Esophagus muscularis mucosa (tissue), 4 donors: ENCODE data around the gene CNOT4. TPM values are rescaled to one million over a fixed set of nuclear protein-coding genes. Genes with fewer than 3 reads are reported as not detected.

ENCODE experiments used
- DNase-seq: peaks from one replicate; pipeline ENCODE4 v3.0.0-alpha.2; 2017; ENCODE audit errors: extremely low spot score
- H3K27ac ChIP-seq, 4 donors: fragments of 200-600 bp; sonication (generic); replicated peaks in 1 of 4; 1 replicate in 3 of 4; 2 replicates in 1 of 4; pipeline ENCODE4 v1.5.1; 2016 to 2019; ENCODE audit warnings: mild to moderate bottlenecking in 1 of 4
- H3K27me3 ChIP-seq, 4 donors: fragments of 200-600 bp; sonication (generic); one replicate each; pipeline versions ENCODE4 v1.5.1 to v1.6.0; 2016 to 2019
- H3K36me3 ChIP-seq, 4 donors: fragments of 200-600 bp; sonication (generic); one replicate each; pipeline ENCODE4 v1.5.1; 2016 to 2019
- H3K4me1 ChIP-seq, 4 donors: fragments of 200-600 bp; sonication (generic); one replicate each; pipeline ENCODE4 v1.5.1; 2016 to 2019
- H3K4me3 ChIP-seq, 4 donors: fragments of 200-600 bp; sonication (generic); 1 replicate in 2 of 4; 2 replicates in 2 of 4; pipeline ENCODE4 v1.5.1; 2016 to 2019; ENCODE audit warnings: mild to moderate bottlenecking in 4 of 4, moderate library complexity in 1 of 4
- H3K9me3 ChIP-seq, 4 donors: fragments of 200-600 bp; sonication (generic); 1 replicate in 3 of 4; 2 replicates in 1 of 4; pipeline ENCODE4 v1.5.1; 2016 to 2019
- CTCF ChIP-seq, 3 experiments: fragments of 200-600 bp in 2 of 3; fragments of 450-650 bp in 1 of 3; sonication (generic) in 2 of 3; IDR thresholded peaks; one replicate each; pipeline ENCODE4 v1.5.1; 2017 to 2019; ENCODE audit warnings: antibody characterized with exemption in 3 of 3, mild to moderate bottlenecking in 2 of 3, moderate library complexity in 1 of 3
- EP300 ChIP-seq: sonication (generic); formaldehyde crosslinking; IDR thresholded peaks from one replicate; pipeline ENCODE4 v1.6.1; 2017; ENCODE audit warnings: antibody characterized with exemption
- POLR2A ChIP-seq: fragments of 450-650 bp; IDR thresholded peaks from one replicate; pipeline ENCODE4 v1.6.1; 2017; ENCODE audit warnings: antibody characterized with exemption, moderate library complexity, mild to moderate bottlenecking, low read depth
- POLR2AphosphoS5 ChIP-seq, 2 donors: sonication (generic); formaldehyde crosslinking; IDR thresholded peaks; one replicate each; pipeline ENCODE4 v1.6.1; 2017; ENCODE audit warnings: antibody characterized with exemption in 2 of 2
- WGBS: methylation state at CpG from one replicate; pipeline ENCODE4 v1.1.5; 2018; 5-methylcytosine and 5-hydroxymethylcytosine counted together
- intact Hi-C: fragments of 100-400 bp; cut with DNase I; formaldehyde crosslinking; loops from one replicate; pipeline ENCODE4 v1.15.1; 2023
- total RNA-seq, 4 donors: library from RNA; depleted of rRNA; stranded (reverse); fragments of >200 nt; gene quantifications; one replicate each; pipeline versions ENCODE4 v1.1.0 to v1.2.1, GENCODE V29; 2016

The CNOT4 gene
- total RNA-seq, 4 donors from 2014 or later, result 18.6 to 28.7 (median 26.4) TPM

GRCh38 chr7:135370656-135371055, 139.2 kb downstream of the CNOT4 start:
- TF ChIP-seq CTCF (IDR thresholded peaks at IDR 0.05) (no peak), POLR2A (no peak)

GRCh38 chr7:135369405-135369804, 140.5 kb downstream of the CNOT4 start:
- TF ChIP-seq POLR2AphosphoS5 (IDR thresholded peaks at IDR 0.05) (no peak), EP300 (no peak), CTCF (IDR thresholded peaks at IDR 0.05) (no peak)
- no peak for DNase-seq
- Histone ChIP-seq H3K4me3 (no peak overlapping the region), H3K4me1 (peaks cover 0 to 3% (median 2%) of the 10 kb centered on the region in 4 donors), H3K36me3 (no peaks in the 10 kb centered on the region), H3K9me3 (no peaks in the 10 kb centered on the region), H3K27ac (no peak overlapping the region), H3K27me3 (no peaks in the 10 kb centered on the region)
- intact Hi-C loops, result no loop called here

More at GRCh38 chr7:135370656-135371055, 139.2 kb downstream of the CNOT4 start:
- H3K36me3 ChIP-seq, result no peaks in the 10 kb centered on the region
- 57% methylated on average over 1 of the region's 1 CpG for WGBS
- H3K9me3 ChIP-seq, result no peaks in the 10 kb centered on the region
- DNase-seq, result no peak
- H3K27ac ChIP-seq, result no peak overlapping the region
- peaks cover 0 to 3% (median 2%) of the 10 kb centered on the region in 4 donors for H3K4me1 ChIP-seq
- intact Hi-C loops, result no loop called here
- no peak overlapping the region for H3K4me3 ChIP-seq
- no peaks in the 10 kb centered on the region for H3K27me3 ChIP-seq

- TF ChIP-seq POLR2AphosphoS5 (IDR thresholded peaks at IDR 0.05) (no peak), POLR2A (no peak), EP300 (no peak), CTCF (IDR thresholded peaks at IDR 0.05) (no peak)
- no peak overlapping the region for H3K27ac ChIP-seq
- no peaks in the 10 kb centered on the region for H3K9me3 ChIP-seq
- peaks cover 0 to 2% (median under 1%) of the 10 kb centered on the region in 4 donors for H3K36me3 ChIP-seq
- peaks cover 0 to 3% (median 2%) of the 10 kb centered on the region in 4 donors for H3K4me1 ChIP-seq
- 96% methylated on average over 5 of the region's 5 CpGs for WGBS
- no peaks in the 10 kb centered on the region for H3K27me3 ChIP-seq
- H3K4me3 ChIP-seq, result no peak overlapping the region
- no peak for DNase-seq
- intact Hi-C loops, result no loop called here
These were observed 141.3 kb downstream of the CNOT4 start for GRCh38 chr7:135368416-135369186.

- Histone ChIP-seq H3K27me3 (no peaks in the 10 kb centered on the region), H3K4me1 (peaks cover 0 to 3% (median 2%) of the 10 kb centered on the region in 4 donors), H3K4me3 (no peak overlapping the region), H3K27ac (no peak overlapping the region), H3K36me3 (peaks cover 0 to 16% (median 12%) of the 10 kb centered on the region in 4 donors), H3K9me3 (no peaks in the 10 kb centered on the region)
- intact Hi-C loops, result no loop called here
- WGBS, result 93% methylated on average over 7 of the region's 7 CpGs
- TF ChIP-seq EP300 (no peak), POLR2A (no peak), CTCF (IDR thresholded peaks at IDR 0.05) (no peak), POLR2AphosphoS5 (IDR thresholded peaks at IDR 0.05) (no peak)
- no peak for DNase-seq
These were observed 142.9 kb downstream of the CNOT4 start for GRCh38 chr7:135366843-135367508.
